ENCODE results near the gene VIPR1. TPM values are rescaled to one million over a fixed set of nuclear protein-coding genes. Genes with fewer than 3 reads are reported as not detected.
A peak's percentile ranks its signal among the peaks of the same experiment; 100 is the strongest.

The VIPR1 gene
- total RNA-seq, 1 donor from 2014 or later: 184 TPM

- H3K4me3 ChIP-seq: no peak overlapping the region
- H3K36me3 ChIP-seq: no peaks in the 10 kb centered on the region
- intact Hi-C loops (cut with DNase I): no loop called here
- H3K4me1 ChIP-seq: peaks cover 14% of the 10 kb centered on the region
- no peak for TF ChIP-seq CTCF (IDR thresholded peaks at IDR 0.05)
- no peak for DNase-seq
- no peak for ATAC-seq
- H3K27ac ChIP-seq: peak overlapping the region; percentile 1
- H3K9me3 ChIP-seq: no peaks in the 10 kb centered on the region
- no peaks in the 10 kb centered on the region for H3K27me3 ChIP-seq
Measured at GRCh38 chr3:42513121-42513520, 10.7 kb downstream of the VIPR1 start.

- no peaks in the 10 kb centered on the region for H3K27me3 ChIP-seq
- no peak for DNase-seq
- H3K9me3 ChIP-seq: no peaks in the 10 kb centered on the region
Measured at GRCh38 chr3:42513521-42513920, 11.1 kb downstream of the VIPR1 start.

DNA sequence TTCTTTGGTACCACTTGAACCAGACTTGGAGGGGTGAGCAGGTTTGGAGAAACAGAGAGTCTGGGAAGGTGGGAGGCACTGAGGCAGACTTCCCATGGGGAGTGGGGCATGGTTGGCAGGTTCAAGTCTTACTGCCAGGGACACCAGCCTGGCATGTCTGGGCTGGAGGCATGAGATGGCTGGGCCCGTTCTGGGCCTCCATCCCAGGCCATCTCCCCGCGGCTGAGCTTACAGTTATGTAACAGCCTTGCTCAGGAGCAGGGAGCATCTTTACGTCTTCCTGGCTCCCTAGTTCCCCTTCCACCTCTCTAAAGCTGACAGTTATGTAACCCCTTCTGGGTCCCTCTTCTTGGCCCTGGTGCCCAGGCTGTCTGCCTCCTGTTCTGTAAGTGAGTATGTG lies 12.4 kb downstream of the VIPR1 start:
- Histone ChIP-seq H3K4me1 (peaks cover 11% of the 10 kb centered on the region), H3K27ac (peak overlapping the region; percentile 66), H3K27me3 (no peaks in the 10 kb centered on the region), H3K4me3 (no peak overlapping the region), H3K9me3 (no peaks in the 10 kb centered on the region), H3K36me3 (peaks cover 7% of the 10 kb centered on the region)
- no peak for DNase-seq
- no peak for TF ChIP-seq CTCF (IDR thresholded peaks at IDR 0.05)
- intact Hi-C loops (cut with DNase I): no loop called here
- ATAC-seq: no peak

More at GRCh38 chr3:42513521-42513920, 11.1 kb downstream of the VIPR1 start:
- Histone ChIP-seq H3K4me1 (peaks cover 11% of the 10 kb centered on the region), H3K36me3 (no peaks in the 10 kb centered on the region), H3K4me3 (no peak overlapping the region), H3K27ac (peak overlapping the region; percentile 1)
- intact Hi-C loops (cut with DNase I): no loop called here
- TF ChIP-seq CTCF (IDR thresholded peaks at IDR 0.05): no peak
- ATAC-seq: no peak

DNA sequence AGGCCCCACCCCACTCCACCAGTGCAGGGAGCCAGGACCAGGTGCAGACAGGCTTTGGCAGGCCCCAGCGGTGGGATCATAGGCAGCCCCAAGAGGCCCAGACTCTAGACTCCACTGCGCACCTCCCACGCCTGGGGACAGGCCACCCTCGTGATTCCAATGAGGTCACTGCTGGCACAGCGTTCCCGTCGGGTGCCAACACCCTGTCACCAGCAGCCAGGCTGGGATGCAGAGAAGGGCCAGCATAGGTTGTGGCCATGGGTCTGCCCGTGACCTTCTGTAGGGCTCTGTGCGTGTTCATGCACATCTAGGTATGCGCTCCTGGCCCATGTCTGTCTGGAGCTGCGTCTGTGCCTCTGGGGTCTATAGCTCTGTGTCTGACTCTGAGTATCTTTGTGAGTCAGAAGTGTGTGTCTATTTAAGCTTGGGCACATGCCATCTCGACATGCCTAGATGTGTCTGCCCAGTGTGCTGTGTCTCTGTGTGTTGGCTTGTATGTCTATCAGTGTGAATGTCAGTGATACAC lies 13.0 kb downstream of the VIPR1 start:
- no peak for TF ChIP-seq CTCF (IDR thresholded peaks at IDR 0.05)

DNA sequence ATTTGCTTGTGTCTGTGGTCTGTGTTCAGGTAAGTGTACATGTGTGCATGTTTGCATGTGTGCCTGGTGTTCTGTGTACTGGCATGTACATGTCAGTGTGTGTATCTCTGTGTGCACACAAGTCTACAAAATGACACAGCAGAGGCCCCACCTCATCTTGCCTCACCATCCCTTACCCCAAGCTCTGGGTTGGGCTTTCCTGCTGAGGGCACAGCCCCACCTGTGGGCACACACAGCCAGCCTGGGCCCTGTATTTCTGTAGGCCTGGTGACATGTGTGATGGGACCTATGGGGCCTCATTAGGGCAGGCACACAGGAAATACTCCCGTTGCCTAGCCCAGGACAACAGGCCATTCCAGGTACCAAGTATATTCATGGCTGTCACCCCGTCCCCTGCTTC lies 13.5 kb downstream of the VIPR1 start:
- H3K4me3 ChIP-seq: no peak overlapping the region
- H3K27ac ChIP-seq: peak overlapping the region; percentile 66
- ATAC-seq (no peak), DNase-seq (no peak)
- TF ChIP-seq CTCF (IDR thresholded peaks at IDR 0.05): no peak
- H3K4me1 ChIP-seq: peaks cover 6% of the 10 kb centered on the region
- H3K9me3 ChIP-seq: no peaks in the 10 kb centered on the region
- intact Hi-C loops (cut with DNase I): no loop called here
- peaks cover 7% of the 10 kb centered on the region for H3K36me3 ChIP-seq
- H3K27me3 ChIP-seq: no peaks in the 10 kb centered on the region

More for the DNA sequence above, 13.0 kb downstream of the VIPR1 start:
- intact Hi-C loops (cut with DNase I): no loop called here
- Histone ChIP-seq H3K4me1 (peaks cover 11% of the 10 kb centered on the region), H3K27ac (peak overlapping the region; percentile 66), H3K4me3 (no peak overlapping the region), H3K36me3 (peaks cover 7% of the 10 kb centered on the region), H3K9me3 (no peaks in the 10 kb centered on the region), H3K27me3 (no peaks in the 10 kb centered on the region)
- ATAC-seq (peak; percentile 22), DNase-seq (no peak)

GRCh38 chr3:42516443-42516842 lies 14.0 kb downstream of the VIPR1 start:
- H3K4me3 ChIP-seq: no peak overlapping the region
- intact Hi-C loops (cut with DNase I): no loop called here
- peak overlapping the region; percentile 66 for H3K27ac ChIP-seq
- H3K27me3 ChIP-seq: no peaks in the 10 kb centered on the region
- DNase-seq (no peak), ATAC-seq (peak; percentile 33)
- peaks cover 2% of the 10 kb centered on the region for H3K4me1 ChIP-seq
- H3K36me3 ChIP-seq: peaks cover 7% of the 10 kb centered on the region
- TF ChIP-seq CTCF (IDR thresholded peaks at IDR 0.05): no peak
- H3K9me3 ChIP-seq: no peaks in the 10 kb centered on the region
